DMS153 treated with DMSO at 0.1 percent for 48 hours (cell line): ENCODE results near the gene KCNJ8.
"Not testable (repeated sequence)": the region's sequence is repeated elsewhere in the genome, so short reads cannot be mapped to it uniquely, and the experiment has no call there.

ENCODE experiments used
- DNase-seq: peaks from one replicate; lab custom pipeline; 2025; ENCODE audit not compliant: unreplicated experiment; lab: John Stamatoyannopoulos, UW

KCNJ8 gene

GRCh38 chr12:21774358-21775132, at the start of gene KCNJ8:
TSS of gene KCNJ8 (minus strand) at chr12:21774706. CDS start at chr12:21773616, 1,090 bp downstream.
- no peak for DNase-seq

GRCh38 chr12:21823581-21823980, 49.1 kb upstream of the KCNJ8 start:
- DNase-seq: no peak

GRCh38 chr12:21819678-21820077, 45.2 kb upstream of the KCNJ8 start:
- no peak for DNase-seq

- DNase-seq: no peak
These were observed 44.7 kb upstream of the KCNJ8 start for GRCh38 chr12:21819236-21819635.

- no peak for DNase-seq
These were observed 44.1 kb upstream of the KCNJ8 start for GRCh38 chr12:21818627-21819026.

- DNase-seq: no peak
These were observed 41.0 kb upstream of the KCNJ8 start for GRCh38 chr12:21815306-21816062.

GRCh38 chr12:21814814-21815213, 40.3 kb upstream of the KCNJ8 start:
- DNase-seq: no peak

- DNase-seq: no peak
These were observed 39.8 kb upstream of the KCNJ8 start for GRCh38 chr12:21814327-21814726.

- no peak for DNase-seq
These were observed 39.2 kb upstream of the KCNJ8 start for GRCh38 chr12:21813751-21814150.

- DNase-seq: no peak
These were observed 38.6 kb upstream of the KCNJ8 start for GRCh38 chr12:21813125-21813524.

- not testable (repeated sequence) for DNase-seq
These were observed 37.8 kb upstream of the KCNJ8 start for GRCh38 chr12:21812340-21812739.

GRCh38 chr12:21809100-21809499, 34.6 kb upstream of the KCNJ8 start:
- DNase-seq: no peak

- no peak for DNase-seq
These were observed 31.7 kb upstream of the KCNJ8 start for GRCh38 chr12:21806255-21806654.

GRCh38 chr12:21801522-21802288, 27.2 kb upstream of the KCNJ8 start:
- DNase-seq: no peak

- no peak for DNase-seq
These were observed 25.5 kb upstream of the KCNJ8 start for GRCh38 chr12:21800011-21800410.

- DNase-seq: no peak
These were observed 23.0 kb upstream of the KCNJ8 start for GRCh38 chr12:21797539-21797938.

- no peak for DNase-seq
These were observed 21.3 kb upstream of the KCNJ8 start for GRCh38 chr12:21795648-21796328.

GRCh38 chr12:21794807-21795595, 20.5 kb upstream of the KCNJ8 start:
- not testable (repeated sequence) for DNase-seq

- not testable (repeated sequence) for DNase-seq
These were observed 15.2 kb upstream of the KCNJ8 start for GRCh38 chr12:21789687-21790086.
